DND-41 (cell line): ENCODE results near the gene PRG2.

Source experiments
- CTCF ChIP-seq: IDR thresholded peaks from 2 replicates; pipeline ENCODE4 v1.5.1; 2012; ENCODE audit warnings: borderline replicate concordance, low read length, moderate library complexity, mild to moderate bottlenecking; ENCODE audit not compliant: poor library complexity, severe bottlenecking; ENCODE audit errors: extremely low read depth
- EZH2 ChIP-seq: IDR thresholded peaks from 3 replicates; pipeline ENCODE4 v1.6.1; 2012; ENCODE audit warnings: borderline replicate concordance, low read depth, mild to moderate bottlenecking, moderate library complexity, low read length, inconsistent platforms; ENCODE audit not compliant: severe bottlenecking

GRCh38 chr11:57377107-57377506 lies 13.3 kb downstream of the PRG2 start:
- TF ChIP-seq CTCF (no peak), EZH2 (no peak)
